SK-N-MC (cell line): ENCODE measurements around the gene FLNB.

Experiments used
- EZH2 ChIP-seq: fragments of 200-600 bp; sonication (generic); IDR thresholded peaks from one replicate; pipeline ENCODE4 v1.6.1; 2017; ENCODE audit warnings: antibody characterized with exemption
- FOXP2 ChIP-seq: optimal IDR thresholded peaks from 2 replicates; pipeline ENCODE3; 2011; ENCODE audit warnings: mild to moderate bottlenecking, moderate library complexity; ENCODE audit not compliant: insufficient read depth; ENCODE audit errors: extremely low read length, control extremely low read depth
- POLR2AphosphoS5 ChIP-seq: IDR thresholded peaks from 2 replicates; pipeline ENCODE4 v1.6.1; 2012; ENCODE audit warnings: mild to moderate bottlenecking, low read depth, low read length, borderline replicate concordance

DNA sequence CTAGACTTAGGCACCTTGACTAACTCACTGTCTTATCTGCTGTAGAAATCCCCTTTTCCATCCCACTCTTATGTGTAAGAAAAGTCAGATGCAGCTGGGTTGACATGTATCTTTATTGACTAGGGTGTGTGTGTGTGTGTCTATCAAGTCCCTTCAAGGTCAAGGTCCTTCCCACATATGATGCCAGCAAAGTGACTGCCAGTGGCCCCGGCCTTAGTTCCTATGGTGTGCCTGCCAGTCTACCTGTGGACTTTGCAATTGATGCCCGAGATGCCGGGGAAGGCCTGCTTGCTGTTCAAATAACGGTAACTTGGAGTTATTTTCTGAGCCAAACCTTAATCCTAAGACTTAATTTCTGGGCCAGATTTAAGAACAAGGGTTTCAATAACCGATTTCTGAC lies 126.2 kb downstream of the FLNB start:
- TF ChIP-seq EZH2 (no peak), POLR2AphosphoS5 (no peak), FOXP2 (no peak)
